ENCODE measurements around the gene TMEM63B.
A peak's percentile ranks its signal among the peaks of the same experiment; 100 is the strongest.

The TMEM63B gene

GRCh38 chr6:44129841-44130322 is 2.5 kb downstream of the TMEM63B start:
- TF ChIP-seq CTCF (IDR thresholded peaks at IDR 0.05; ENCODE audit: insufficient read depth, low read depth, low read length, missing control alignments), result no peak
- no peak for DNase-seq (ENCODE audit: low read depth)
- no peak overlapping the region for H3K4me3 ChIP-seq (ENCODE audit: low read length)

- H3K4me3 ChIP-seq (ENCODE audit: low read length), result no peak overlapping the region
- no peak for DNase-seq (ENCODE audit: low read depth)
- TF ChIP-seq CTCF (IDR thresholded peaks at IDR 0.05; ENCODE audit: insufficient read depth, low read depth, low read length, missing control alignments), result no peak
These were observed 4.5 kb downstream of the TMEM63B start for GRCh38 chr6:44131892-44132291.

GRCh38 chr6:44132476-44132875 is 5.1 kb downstream of the TMEM63B start:
- DNase-seq (ENCODE audit: low read depth), result no peak
- TF ChIP-seq CTCF (IDR thresholded peaks at IDR 0.05; ENCODE audit: insufficient read depth, low read depth, low read length, missing control alignments), result no peak
- H3K4me3 ChIP-seq (ENCODE audit: low read length), result no peak overlapping the region

- TF ChIP-seq CTCF (IDR thresholded peaks at IDR 0.05; ENCODE audit: insufficient read depth, low read depth, low read length, missing control alignments), result no peak
- no peak overlapping the region for H3K4me3 ChIP-seq (ENCODE audit: low read length)
- DNase-seq (ENCODE audit: low read depth), result peak; percentile 47
These were observed 5.9 kb downstream of the TMEM63B start for GRCh38 chr6:44133003-44133931.

DNA sequence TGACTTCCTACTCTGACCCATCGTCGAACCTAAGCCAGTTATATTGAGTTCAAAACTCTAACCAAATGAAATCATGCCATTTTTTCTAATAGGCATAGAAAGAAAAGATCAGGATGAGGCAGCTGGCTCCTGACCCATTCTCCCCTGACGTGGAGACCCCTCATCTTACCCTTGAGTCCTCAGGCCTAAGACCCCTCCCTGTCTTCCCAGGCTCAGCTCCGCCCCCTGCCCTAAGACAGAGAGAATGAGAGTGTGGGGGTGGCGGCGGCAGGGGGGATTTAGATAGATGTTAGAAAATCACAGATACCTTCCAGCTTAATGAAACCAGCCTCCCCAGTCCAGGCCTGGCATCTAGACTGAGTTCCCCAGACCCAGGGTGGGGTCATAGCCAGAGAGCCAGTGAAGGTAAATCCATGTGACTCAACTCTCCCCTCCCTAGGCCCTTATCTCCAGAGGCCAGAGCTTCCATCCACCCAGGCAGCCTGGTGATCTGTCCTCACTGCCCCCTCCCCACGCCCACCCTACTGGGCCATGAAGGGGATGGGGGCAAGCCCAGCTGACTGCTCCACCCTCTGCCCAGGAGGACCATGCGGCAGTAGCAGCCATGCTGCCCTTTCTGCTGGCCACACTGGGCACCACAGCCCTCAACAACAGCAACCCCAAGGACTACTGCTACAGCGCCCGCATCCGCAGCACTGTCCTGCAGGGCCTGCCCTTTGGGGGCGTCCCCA is 6.8 kb downstream of the TMEM63B start:
- TF ChIP-seq CTCF (IDR thresholded peaks at IDR 0.05; ENCODE audit: insufficient read depth, low read depth, low read length, missing control alignments), result no peak
- H3K4me3 ChIP-seq (ENCODE audit: low read length), result no peak overlapping the region
- no peak for DNase-seq (ENCODE audit: low read depth)

DNA sequence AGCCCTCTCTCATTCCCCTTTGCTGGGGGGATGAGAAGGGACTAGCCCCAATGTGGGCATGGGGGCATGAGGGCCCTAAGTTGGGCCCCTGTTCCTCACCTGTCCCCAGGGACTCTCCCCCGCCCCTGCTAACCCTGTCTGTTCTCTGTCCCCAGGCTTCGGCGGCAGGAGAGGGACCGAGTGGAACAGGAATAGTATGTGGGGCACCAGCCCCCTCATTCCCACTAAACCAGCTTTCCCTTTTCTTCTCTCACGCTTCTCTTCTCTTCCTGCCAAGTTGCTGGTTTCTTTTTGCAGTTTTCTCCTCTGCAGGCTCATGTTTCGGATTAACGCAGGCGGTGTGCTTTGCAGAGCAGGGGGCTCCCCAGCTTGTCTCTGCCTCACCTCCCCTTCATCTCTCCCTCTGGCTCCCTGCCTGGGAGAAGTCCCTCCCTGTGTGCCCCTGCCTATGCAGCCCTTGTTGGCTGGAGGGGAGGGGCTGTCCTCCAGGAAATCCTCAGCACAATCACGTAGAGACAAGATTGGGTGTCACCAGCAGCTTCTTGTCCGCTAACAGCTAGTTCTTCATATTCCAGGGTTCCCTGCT is 7.9 kb downstream of the TMEM63B start:
- TF ChIP-seq CTCF (IDR thresholded peaks at IDR 0.05; ENCODE audit: insufficient read depth, low read depth, low read length, missing control alignments), result no peak
- no peak for DNase-seq (ENCODE audit: low read depth)
- no peak overlapping the region for H3K4me3 ChIP-seq (ENCODE audit: low read length)

Data from epithelial cell of esophagus (primary cell).